Measurements from ENCODE around the gene ACTR1B. TPM values are rescaled to one million over a fixed set of nuclear protein-coding genes. Genes with fewer than 3 reads are reported as not detected.
"Not testable (repeated sequence)": the region's sequence is repeated elsewhere in the genome, so short reads cannot be mapped to it uniquely, and the experiment has no call there.

The ACTR1B gene
- polyA plus RNA-seq (2013, experiment 1 of 2; ENCODE audit: insufficient read length): 43.1 TPM
- 42.4 TPM for polyA plus RNA-seq (2013, experiment 2 of 2; ENCODE audit: insufficient read length)

DNA sequence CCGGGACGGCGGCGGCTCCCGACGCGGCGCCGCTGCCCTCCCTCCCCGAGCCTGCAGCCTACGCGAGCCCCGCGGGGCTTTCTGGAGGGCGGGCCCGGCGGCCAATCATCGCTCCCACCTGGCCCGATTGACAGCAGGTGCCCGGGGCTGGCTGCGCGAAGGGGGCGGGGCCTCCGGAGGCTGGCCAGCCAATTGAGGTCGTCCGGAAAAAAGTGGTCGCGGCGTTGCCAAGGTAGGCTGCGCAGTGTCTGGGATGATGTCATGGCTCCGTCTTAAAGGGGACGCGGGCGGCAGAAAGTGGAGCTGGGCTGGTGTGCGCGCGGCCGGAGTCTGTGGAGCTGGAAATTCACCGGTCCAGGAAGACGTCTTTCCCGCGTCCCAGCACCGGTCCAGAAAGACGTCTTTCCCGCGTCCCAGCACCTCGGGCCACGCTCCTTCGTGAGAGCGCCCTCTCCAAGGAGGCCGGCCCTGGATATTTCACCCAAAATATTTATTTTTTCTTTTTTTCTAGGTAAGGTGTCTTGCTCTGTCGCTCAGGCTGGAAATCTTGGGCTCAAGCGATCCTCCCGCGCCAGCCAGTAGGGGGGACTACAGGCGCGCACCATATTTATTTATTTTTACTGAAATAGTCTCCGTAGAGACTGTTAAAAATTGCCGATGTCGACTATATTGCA is at the start of gene ACTR1B:
ACTR1B (minus strand) TSS at position 83 of the 674 bp plus-strand sequence. CDS start 154 bp downstream, outside the sequence.
- peak; percentile 98 for DNase-seq

DNA sequence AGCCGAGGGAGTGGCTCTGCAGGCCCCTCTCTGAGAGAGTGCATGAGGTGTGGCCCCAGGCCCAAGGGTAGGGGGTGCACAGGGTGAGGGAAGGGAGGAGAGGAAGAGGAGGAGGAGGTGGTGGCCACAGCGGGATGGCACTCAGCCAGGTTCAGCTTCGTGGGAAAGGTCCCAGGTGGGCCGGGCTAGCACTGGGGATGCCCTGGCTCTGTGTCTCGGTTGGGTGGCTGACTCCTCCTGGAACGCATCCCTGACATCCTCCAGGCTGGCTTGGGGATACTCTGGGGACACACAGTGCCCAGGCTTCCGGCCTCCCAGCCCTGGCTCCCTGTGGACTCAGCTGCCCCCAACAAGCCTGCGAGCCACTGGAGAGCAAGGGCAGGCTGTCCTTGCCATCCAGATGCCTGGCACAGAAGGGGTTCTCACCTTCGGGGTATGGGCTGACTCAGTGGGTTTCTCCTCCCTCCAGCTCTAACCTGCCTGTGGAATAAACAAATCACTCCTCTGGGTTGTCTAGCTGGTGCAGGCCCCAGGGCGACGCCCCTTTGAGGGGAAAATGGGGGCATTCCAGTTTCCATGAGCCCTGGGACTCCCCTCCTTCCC is 49.0 kb upstream of the ACTR1B start:
- no peak for DNase-seq

DNA sequence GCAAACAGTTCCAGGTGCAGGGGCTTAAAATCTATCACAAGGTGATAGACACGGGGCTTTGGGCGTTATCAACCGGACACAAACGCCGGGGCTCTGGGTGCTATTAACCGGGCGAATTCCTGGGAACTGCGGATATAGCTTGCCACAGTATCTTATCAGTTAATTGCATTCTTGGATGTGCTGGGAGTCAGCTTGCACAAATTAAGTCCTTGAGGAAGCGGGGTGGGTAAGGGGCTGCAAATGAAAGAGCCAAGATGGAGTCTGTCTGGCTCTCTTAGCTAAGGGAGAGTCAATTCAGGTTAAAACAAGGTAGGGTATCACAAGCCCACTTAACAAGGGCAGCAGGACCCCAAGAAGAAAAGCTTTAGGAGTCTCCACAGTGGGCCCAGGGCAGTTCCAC is 48.3 kb upstream of the ACTR1B start:
- not testable (repeated sequence) for DNase-seq

DNA sequence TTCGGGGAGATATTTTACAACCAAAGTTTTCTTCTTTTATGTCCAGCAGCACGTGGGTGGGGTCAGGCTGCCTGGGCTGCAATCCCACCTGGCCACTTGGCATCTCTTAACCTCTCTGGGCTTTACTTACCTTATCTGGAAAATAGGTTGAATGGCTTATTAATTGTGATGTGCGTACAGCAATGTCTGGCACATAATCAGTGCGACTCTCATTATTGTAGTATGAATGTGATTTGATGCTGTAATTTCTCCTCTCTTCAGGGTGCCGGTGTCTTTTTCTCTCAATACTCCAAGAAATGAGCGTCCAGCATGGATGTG is 47.5 kb upstream of the ACTR1B start:
- no peak for DNase-seq

DNA sequence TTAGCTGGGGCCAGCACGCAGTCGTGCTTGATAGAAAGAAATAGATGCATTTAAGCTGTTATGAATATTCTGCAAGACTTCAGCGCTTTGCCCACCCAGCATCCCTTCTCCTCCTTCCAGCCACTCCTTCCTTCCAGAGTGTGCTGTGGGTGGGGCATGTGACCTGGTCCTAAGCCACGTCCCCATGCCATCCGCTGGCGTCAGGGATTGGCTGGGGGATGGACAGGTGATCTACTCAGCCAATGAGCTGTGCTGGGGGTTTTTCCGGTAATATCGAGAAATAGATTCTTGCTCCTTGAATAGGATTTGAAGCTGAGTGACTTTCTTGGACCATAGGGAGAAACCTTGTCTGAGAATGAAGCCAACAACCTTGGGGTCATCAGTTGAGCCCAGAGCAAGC is 44.8 kb upstream of the ACTR1B start:
- DNase-seq: no peak

DNA sequence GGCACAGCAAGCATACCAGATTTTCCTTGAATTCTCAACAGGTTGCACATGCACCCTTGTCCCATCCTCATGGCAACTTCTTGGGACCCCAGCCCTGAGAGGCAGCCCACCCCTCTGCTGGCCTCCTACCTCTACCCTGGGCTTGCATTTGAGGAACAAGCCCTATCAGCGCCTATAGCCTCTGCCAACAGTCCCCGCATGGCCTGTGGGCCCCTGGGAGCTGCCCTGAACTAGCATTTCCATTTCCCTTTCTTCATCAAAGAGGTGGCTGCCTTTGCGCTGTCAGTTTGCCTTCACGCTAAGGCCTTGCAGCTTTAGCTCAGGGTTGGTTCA is 44.2 kb upstream of the ACTR1B start:
- no peak for DNase-seq

DNA sequence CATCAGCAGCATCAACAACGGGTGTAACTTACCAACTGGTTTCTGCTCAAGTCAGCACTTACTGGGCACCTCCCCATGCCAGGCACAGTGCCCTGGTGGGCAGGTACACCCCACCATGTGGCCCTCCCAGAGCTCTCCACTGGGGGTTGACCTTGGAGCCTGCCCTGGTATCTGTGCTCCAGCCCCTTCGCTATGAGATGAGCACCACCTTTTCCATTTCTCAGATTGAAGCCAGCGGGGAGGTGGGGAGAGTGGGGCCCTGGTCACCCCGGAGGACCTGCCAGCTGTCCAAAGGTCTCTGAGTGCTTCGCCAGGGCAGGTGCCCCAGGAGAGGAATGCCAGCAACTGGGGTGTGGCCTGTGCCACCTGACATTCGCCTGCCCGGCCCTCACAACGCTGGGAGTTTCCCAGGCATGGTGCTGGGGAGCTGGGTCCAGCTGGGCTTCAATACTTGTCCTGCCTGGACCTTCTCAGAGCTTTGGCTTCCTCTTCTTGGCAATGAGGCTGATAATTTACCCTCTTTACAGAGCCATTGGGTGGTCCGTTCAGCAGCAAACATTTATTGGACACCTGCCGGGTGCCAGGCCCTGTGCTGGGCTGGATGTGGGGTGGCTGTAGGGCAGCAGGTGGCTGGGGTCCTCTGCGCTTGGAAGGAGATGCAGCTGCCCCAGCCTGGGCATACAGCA is 43.7 kb upstream of the ACTR1B start:
- DNase-seq: no peak

DNA sequence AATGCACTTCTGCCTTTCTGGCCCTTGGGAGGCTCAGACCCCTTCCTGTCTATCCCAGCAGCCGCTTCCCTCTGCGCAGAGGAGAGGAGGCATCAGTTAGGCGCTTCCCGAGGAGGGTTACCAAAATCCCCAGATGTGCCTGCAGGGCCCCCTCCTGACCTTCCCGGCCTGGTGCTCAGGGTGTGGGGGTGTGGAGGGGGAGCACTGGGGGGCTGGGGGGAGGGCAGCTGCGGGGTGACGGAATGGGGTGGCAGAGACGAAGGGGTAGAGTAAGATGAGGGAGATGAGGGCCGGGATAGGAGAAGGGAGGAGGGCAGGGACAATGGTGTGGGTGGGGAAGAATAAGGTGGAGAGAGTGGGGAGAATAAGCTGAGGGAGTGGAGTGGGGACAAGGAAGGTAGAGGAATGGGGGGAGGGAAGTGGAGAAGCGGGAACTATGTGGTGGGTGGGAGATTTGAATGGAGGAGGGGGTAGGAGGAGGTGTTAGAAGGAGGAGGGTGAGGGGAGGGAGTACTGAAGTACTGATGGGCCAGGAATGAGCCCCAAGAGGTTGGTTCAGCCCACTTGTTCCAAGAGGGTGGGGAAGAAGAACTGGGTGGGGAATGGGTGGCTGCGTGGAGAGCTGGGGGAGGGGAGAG is 43.0 kb upstream of the ACTR1B start:
- no peak for DNase-seq

DNA sequence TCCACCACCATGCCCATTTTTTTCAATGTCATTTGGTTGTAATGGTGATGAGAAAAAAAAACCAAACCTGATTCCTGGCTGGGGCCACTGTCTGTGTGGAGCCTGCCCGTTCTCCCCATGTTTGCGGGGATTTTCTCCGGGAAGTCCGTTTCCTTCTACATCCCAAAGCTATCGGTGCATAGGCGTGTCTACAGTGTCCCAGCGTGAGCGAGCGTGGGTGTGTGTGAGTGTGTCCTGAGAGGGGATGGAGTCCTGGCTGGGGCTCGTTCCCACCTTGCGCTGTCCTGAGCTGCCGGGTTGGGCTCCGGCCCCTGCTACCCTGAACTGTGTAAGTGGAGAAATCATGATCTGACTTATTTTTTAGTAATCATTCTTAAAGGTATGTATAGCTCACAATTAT is 42.3 kb upstream of the ACTR1B start:
- no peak for DNase-seq

DNA sequence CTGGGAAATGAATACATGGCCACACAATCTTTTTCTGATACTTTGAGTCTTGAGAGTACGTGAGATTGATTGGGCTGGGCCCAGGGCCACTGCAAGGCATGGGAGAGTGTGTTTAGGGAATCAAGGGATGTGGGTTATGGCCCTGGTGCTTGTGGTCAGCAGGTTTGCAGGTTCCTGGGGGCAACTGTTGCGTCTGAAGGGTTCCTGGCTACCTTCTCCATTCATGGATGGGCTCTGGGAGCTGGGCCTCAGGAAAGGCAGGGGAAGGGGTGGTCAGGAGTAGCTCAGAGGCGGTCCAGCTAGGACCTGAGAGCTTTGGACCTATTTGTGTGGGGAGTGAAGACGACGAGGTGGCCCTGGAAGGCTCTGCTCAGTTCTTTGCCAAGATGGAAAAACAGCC is 41.1 kb upstream of the ACTR1B start:
- DNase-seq: no peak

DNA sequence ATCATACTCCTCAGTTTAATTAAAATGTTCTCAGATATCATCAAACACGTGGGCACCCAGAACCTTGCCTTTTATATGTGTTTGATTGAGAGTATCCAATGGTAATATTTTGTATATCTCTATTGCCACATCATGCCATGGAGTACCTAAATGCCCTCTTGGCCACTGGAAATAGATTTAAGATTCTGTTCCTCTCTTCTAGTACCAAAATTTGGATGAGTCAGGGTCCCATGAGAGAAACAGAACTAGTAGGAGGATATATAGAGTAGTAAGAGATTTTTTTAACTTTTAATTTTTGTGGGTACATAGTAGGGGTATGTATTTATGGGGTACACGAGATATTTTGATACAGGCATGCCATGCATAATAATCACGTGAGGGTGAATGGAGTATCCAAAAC is 39.9 kb upstream of the ACTR1B start:
- DNase-seq: no peak

DNA sequence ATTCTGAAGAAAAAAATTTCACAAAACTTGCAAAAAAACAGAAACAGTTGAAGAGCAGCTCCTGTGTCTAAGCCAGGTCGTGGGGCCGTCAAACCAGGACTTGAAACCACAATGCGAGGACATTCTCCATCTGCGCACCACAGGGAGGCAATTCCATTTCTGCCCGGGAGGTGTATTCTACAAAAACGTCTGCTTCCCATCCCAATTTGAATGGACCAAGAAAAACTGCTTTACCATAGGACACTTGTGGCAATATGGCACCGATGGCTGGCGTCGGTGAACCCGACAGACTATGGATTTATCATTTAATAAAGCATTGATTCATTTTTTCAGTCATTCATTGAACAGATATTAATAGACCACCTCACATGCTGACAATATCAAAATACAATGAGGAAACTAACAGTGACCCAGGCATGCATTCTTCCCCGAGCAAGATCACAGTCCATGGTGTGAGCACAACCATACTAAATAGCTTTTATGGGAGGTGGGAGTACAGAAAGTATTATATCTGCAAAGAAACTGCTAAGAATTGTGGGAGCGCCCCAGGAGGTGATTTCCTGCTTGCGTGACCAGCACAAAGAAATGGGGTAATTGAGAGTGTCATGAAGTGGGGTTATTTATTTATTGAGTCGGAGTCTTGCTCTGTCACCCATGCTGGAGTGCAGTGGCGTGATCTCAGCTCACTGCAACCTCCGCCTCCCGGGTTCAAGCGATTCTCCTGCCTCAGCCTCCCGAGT is 39.1 kb upstream of the ACTR1B start:
- no peak for DNase-seq

DNA sequence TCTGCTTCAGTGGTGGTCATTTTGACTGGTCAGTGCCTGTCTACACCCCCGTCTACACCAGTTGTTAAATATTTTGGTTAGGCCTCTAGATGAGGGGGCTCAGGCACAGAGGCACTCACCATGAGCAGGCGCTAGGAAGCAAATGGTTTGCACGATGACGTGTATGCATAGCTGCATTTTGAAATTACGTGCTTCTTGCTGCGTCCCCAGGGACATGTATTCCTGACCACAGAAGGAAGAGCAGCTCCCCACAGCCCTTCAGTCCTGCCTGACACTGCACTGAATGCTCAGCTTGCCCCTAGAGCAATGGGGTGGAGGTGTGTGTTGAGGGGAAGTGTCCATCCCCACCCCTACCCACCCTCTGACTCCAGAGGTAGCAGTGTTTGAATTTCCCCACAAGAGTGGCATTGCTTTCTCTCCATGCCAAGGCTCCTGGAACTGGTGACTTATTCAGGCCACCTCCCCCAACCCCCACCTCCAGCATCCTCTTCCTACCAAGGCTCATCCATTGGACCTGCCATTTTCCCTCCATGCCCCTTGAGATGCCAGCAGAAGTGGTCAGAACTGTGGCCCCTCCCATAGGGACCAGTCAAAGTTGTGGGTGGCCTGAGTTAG is 38.1 kb upstream of the ACTR1B start:
- DNase-seq: peak; percentile 17

DNA sequence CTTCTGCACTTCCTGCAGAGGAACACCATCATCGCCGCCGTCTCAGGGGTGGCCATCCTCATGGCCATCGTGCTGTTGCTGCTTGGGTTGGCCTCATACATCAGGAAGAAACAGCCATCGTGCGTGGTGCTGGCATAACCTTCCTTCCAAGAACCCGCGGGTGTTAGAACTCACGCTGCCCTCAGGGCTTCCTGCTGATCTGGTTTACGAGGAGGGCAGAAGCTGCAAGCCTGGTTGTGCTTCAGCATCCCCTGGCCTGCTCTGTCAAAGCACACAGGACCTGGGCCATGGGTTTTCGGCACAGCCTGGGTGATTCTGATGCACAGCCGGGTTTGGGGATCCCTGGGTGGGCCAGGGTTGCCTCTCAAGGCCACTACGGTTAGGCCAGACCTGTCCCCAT is 37.3 kb upstream of the ACTR1B start:
- DNase-seq: no peak

DNA sequence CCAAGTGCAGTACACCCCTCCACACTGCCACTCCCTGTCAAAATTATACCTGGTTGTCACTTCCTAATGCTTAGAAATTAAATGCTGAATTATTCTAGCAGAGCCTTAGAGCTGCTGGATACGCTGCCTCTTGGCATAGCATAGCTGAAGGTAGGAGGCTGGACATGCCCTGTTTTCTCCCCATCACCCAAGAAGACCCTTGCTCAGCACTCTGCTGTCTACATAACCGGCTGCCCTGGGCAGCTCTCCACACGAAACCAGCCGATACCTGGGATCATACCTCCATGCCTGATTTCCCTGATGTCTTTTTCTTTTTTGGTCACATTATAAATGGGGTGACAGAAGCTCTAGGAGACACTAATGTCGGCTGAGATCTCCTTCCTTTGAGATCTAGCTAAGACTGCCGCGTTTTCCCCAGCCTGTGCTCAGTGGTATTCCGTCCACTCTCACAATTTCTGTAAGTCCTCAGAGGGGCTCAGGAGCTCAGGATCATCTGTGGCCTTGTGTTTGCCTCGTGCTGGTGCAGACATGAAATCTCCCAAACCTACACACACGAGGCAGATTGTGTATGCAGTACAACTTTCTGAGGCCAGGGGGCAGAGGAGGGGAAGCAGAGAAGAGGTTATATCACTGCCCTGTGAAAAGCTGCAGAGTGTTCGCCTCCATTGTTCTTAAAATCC is 36.1 kb upstream of the ACTR1B start:
- peak; percentile 51 for DNase-seq

DNA sequence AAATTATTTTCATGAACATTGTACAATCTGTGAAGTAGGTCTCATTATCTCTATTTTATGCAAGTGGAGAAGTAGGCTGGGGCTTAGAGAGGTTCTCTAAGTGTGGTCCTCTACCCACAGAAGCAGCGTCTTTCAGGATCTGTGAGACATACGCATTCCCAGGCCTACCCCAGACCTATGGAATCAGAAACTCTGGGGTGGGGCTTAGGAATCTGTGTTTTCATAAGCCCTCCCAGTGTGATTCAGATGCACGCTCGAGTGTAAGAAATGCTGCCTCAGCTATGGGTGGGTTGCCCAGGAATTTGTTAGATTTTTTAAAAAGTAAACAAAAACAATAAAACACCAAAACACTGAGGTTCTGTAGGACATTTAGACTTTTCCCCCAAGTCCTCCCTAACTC is 34.7 kb upstream of the ACTR1B start:
- no peak for DNase-seq

DNA sequence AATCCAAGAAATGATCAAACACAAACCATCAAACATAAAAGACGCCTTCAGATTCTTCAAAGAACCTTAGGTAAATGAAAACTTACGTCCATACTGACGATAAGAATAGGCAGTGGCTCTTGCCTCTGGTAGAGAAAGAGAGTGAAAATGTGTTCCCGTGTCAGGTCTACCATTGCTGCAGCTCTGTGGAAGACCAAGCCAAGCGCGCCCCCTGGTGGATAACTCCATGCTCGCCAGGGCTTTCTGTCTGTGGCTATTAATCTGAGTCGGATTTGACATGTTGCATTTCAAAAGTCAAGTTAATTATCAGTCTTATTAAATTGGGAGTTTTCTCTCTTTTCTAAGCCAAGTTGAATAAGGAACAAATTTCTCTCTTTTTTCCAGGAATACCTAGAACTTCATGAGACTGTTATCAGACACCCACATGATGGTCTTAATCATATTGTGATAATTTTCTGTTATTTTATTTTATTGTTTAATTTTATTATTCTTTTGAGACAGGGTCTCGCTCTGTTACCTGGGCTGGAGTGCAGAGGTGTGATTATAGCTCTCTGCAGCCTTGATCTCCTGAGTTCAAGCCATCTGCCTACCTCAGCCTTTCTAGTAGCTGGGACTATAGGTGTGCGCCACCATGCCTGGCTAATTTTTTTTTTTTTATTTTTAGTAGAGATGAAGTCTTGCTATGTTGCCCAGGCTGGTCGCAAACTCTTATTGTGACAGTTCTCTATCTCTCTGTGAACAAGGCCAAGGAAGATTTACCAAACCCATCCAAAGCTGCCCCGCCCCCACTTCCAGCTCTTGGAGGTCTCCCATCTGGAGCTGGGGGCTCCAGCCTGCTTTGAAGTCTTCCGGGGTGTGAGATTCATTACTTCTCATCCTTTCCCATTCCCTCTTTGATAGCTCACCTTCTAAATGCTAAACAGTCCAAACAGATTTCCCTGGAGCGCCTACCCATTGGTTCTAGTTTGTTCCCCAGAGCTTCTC is 33.7 kb upstream of the ACTR1B start:
- peak; percentile 71 for DNase-seq

DNA sequence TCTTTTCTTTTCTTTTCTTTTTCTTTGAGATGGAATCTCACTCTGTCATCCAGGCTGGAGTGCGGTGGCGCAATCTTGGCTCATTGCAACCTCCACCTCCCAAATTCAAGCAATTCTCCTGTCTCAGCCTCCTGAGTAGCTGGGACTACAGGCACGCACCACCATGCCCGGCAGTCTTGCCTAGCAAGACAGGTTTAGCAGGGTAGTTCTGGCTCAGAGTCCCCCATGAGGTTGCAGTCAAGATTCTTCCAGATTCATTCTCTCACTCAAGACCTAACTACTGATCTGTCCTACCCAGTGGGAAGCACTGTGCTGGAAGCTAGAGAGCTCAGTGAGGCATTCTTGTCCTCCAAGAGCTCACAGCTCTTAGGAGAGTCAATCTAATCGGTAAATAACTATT is 31.9 kb upstream of the ACTR1B start:
- DNase-seq: no peak

DNA sequence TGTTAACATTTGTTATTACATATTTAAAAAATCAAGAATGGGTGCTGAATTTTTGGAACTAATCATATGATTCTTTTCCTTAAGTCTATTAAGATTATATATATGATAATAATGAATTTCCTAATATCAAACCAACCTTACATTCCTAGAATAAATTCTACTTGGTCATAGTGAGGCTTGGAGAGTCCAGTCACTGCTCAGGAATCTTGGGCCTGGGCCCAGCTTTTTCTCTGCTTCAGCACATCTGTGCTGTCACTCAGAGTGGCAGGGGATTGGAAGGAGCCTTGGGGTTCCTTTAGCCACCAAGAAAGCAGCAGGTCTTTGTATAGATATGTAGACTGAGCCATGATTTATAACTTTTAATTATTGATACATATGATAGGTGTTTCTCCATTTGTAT is 29.6 kb upstream of the ACTR1B start:
- DNase-seq: peak; percentile 12

DNA sequence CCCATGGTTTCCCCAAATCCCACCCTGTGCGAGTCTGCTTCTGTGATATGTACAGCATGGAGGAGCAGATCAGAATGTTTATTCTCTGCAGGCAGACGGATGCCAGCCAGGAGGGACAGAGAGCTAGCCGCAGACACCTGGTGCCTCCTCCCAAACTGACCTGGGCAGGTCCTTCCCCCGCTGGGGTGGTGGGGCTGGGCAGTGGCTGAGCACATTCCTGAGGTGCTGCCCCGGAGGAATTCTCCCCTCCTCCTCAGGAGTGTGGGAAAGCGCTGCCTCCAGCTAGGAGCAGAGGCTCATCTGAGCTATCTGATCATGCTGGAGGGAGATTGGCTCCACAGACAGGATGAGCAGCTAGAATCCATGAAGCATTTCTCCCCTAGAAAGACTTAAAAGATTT is 27.3 kb upstream of the ACTR1B start:
- no peak for DNase-seq

All from fibroblast of skin of abdomen (primary cell).